Hematopoietic multipotent progenitor cell treated with erythropoietin and hydrocortisone succinate and interleukin-3 and kit ligand, for 6 days (in vitro differentiated cells): Measurements from ENCODE around the gene TSHZ2.
"Not testable (repeated sequence)": the region's sequence is repeated elsewhere in the genome, so short reads cannot be mapped to it uniquely, and the experiment has no call there.

Experiments used
- DNase-seq: peaks from one replicate; pipeline ENCODE4 v3.0.0-alpha.2; 2015

The TSHZ2 gene

GRCh38 chr20:53494753-53495152, 522.6 kb downstream of the TSHZ2 start:
- DNase-seq = no peak

GRCh38 chr20:53495398-53496092, 523.4 kb downstream of the TSHZ2 start:
- no peak for DNase-seq

- DNase-seq = no peak
Observed at GRCh38 chr20:53497246-53497645, 525.1 kb downstream of the TSHZ2 start.

- DNase-seq = no peak
Observed at GRCh38 chr20:53498341-53498740, 526.2 kb downstream of the TSHZ2 start.

- DNase-seq = no peak
Observed at GRCh38 chr20:53500651-53501050, 528.5 kb downstream of the TSHZ2 start.

- DNase-seq = no peak
Observed at GRCh38 chr20:53502820-53503219, 530.7 kb downstream of the TSHZ2 start.

GRCh38 chr20:53503517-53503919, 531.4 kb downstream of the TSHZ2 start:
- no peak for DNase-seq

GRCh38 chr20:53504106-53504505, 531.9 kb downstream of the TSHZ2 start:
- not testable (repeated sequence) for DNase-seq

- DNase-seq = no peak
Observed at GRCh38 chr20:53510262-53510661, 538.1 kb downstream of the TSHZ2 start.

- DNase-seq = peak; percentile 3
Observed at GRCh38 chr20:53510704-53511103, 538.5 kb downstream of the TSHZ2 start.

- DNase-seq = no peak
Observed at GRCh38 chr20:53512076-53512475, 539.9 kb downstream of the TSHZ2 start.

- DNase-seq = no peak
Observed at GRCh38 chr20:53513168-53513488, 541.0 kb downstream of the TSHZ2 start.

GRCh38 chr20:53513489-53514298, 541.5 kb downstream of the TSHZ2 start:
- DNase-seq = no peak

- DNase-seq = no peak
Observed at GRCh38 chr20:53515749-53516148, 543.6 kb downstream of the TSHZ2 start.

- DNase-seq = no peak
Observed at GRCh38 chr20:53517146-53517545, 545.0 kb downstream of the TSHZ2 start.

- DNase-seq = not testable (repeated sequence)
Observed at GRCh38 chr20:53521421-53521820, 549.3 kb downstream of the TSHZ2 start.

- no peak for DNase-seq
Observed at GRCh38 chr20:53522026-53522425, 549.9 kb downstream of the TSHZ2 start.

- no peak for DNase-seq
Observed at GRCh38 chr20:53522696-53523095, 550.5 kb downstream of the TSHZ2 start.

GRCh38 chr20:53523615-53524014, 551.5 kb downstream of the TSHZ2 start:
- not testable (repeated sequence) for DNase-seq

- no peak for DNase-seq
Observed at GRCh38 chr20:53524589-53525312, 552.6 kb downstream of the TSHZ2 start.

- no peak for DNase-seq
Observed at GRCh38 chr20:53527196-53527595, 555.0 kb downstream of the TSHZ2 start.

GRCh38 chr20:53529658-53530057, 557.5 kb downstream of the TSHZ2 start:
- DNase-seq = no peak

GRCh38 chr20:53530440-53530839, 558.3 kb downstream of the TSHZ2 start:
- DNase-seq = no peak
